GM12873 (cell line): ENCODE measurements around the gene DEFB129.

Experiments
- TF ChIP-seq, protein P1 (sequence below): IDR thresholded peaks from 2 replicates; pipeline ENCODE4 v1.5.1; 2012; ENCODE audit warnings: low read depth, mild to moderate bottlenecking, moderate library complexity, low read length, control low read depth; ENCODE audit not compliant: insufficient read depth; ENCODE audit errors: missing control alignments

The DEFB129 gene

DNA sequence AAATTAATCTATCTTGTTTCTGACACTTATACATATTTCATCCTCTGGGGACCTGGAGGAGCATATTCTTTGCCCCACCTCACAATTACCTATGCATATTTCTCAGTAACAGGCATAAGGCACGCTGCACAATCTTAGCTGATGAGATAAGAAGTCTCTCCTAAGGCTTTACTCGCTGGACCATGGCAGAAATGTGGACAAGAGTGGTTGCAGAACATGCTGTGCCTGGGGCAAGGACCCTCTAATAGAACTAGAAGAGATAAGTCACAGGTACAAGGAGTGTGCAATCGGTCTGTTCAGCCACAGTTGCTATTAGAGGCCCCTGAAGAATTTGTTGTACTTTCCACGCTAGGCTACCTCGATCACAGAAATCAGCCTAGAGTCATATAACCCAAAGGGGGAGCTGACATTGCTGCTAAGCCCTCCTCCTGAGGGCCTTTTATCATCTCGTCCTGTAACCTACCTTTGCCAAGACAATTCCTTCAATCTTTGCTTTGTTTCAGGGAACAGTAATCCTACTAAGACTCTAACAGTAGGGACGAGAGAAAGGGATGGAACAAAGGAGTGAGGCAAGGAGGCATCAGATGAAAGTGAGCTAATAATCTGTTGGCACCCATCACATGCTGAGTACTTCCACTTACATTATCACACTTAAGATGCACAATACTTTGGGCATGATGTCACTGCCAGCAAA, 16.1 kb upstream of the DEFB129 start:
- TF ChIP-seq, protein P1, sequence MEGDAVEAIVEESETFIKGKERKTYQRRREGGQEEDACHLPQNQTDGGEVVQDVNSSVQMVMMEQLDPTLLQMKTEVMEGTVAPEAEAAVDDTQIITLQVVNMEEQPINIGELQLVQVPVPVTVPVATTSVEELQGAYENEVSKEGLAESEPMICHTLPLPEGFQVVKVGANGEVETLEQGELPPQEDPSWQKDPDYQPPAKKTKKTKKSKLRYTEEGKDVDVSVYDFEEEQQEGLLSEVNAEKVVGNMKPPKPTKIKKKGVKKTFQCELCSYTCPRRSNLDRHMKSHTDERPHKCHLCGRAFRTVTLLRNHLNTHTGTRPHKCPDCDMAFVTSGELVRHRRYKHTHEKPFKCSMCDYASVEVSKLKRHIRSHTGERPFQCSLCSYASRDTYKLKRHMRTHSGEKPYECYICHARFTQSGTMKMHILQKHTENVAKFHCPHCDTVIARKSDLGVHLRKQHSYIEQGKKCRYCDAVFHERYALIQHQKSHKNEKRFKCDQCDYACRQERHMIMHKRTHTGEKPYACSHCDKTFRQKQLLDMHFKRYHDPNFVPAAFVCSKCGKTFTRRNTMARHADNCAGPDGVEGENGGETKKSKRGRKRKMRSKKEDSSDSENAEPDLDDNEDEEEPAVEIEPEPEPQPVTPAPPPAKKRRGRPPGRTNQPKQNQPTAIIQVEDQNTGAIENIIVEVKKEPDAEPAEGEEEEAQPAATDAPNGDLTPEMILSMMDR, result no peak

DNA sequence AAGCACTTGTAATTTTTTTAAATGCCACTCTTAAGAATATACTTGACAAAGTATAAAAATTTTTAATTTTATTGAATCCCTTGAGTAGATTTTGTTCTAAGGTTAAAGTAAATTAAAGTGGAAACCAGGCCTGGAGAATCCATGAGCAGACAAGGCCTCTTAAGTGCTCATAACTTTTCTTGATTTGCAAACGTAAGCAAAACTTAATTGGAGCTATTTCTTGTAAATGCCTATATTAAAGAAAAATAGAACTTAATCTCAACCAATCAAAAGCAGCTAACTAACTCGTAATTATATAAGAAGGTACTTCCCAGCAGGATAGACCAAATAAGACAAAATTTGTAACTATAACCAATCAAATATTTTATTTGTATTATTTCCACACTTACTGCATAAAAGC, 12.7 kb upstream of the DEFB129 start:
- TF ChIP-seq, protein P1, result no peak

DNA sequence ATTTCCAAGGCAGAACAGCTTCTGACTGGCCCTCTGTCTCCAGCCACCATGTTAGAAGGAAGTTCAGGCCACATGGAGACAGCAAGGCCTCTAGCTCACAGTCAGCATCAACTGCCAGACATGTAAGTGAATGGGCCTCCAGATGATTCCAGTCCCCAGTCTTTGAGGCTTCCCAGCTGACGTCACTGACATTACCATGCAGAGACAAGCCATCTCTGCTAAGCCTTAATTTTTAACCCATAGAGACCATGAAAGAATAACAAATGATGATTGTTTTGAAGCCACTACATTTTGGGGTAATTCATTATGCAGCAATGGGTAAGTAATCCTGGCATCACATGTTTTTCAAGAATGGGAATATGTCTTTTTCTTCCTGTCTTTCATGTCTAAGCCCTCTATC, 11.3 kb upstream of the DEFB129 start:
- TF ChIP-seq, protein P1, result no peak

DNA sequence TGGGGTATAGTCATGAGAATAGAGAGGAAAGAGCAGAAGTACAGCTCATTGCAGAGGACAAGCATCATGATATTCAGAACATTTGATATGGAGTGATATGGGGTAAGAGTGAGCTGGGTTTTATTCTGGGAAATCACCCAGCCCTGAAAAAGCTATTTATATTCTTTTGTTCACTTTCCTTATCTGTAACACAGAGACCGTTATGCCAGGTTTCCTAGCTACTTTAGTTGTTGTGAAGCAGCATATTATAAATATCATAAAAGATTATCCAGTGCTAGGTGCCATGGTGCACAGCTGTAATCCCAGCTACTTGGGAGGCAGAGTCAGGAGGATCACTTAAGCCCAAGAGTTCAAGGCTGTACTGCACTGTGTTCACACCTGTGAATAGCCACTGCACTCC, 9.8 kb upstream of the DEFB129 start:
- TF ChIP-seq, protein P1, result no peak

DNA sequence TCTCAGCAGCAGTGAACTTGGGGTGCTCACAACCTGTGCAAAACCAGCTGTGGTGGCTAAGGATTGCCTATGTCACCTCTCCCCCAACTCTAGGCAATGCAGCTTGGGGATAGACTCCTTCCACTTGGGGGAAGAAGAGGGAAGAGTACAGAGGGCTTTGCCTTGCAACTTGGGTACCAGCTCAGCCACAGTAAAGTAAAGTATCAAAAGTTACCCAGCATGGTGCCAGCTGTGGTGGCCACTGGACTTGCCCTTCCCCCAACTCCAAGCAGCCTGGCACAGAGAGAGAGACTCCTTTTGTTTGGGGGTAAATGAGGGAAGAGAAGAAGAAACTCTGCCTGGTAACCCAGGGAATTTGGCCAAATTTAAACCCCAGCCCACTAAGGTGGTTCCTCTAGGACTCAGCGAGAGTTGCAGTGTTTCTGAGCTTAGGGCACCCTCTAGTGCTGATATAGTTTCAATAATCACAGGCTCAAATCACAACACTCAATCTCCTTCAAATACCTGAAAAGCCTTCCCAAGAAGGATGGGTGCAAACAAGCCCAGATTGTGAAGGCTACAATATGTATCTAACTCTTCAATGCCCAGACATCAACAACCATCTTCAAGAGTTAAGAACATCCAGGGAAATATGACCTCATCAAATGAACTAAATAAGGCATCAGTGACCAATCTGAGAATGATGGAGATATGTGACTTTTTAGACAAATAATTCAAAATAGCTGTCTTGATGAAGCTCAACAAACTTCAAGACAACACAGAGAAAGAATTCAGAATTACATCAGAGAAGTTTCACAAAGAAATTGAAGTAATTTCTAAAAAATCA, 7.6 kb upstream of the DEFB129 start:
- TF ChIP-seq, protein P1, result peak; percentile 49

DNA sequence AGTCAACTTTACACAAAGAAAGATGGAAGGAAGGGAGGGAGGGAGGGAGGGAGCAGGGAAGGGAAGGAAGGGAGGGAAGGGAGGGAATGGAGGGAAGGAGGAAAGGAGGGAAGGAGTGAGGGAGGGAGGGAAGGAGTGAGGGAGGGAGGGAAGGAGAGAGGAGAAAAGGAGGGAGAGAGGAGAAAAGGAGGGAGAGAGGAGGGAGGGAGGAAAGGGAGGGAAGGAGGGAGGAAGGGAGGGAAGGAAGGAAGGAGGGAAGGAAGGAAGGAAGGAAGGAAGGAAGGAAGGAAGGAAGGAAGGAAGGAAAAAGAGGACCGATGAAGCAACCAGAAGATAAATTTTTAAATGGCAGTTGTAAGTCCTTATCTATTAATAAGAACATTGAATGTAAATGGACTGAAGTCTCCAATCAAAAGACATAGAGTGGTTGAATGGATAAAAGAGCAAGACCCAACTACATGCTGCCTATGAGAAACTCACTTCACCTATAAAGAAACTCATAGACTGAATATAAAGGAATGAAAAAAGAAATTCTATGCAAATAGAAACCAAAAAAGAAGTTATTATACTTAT, 5.7 kb upstream of the DEFB129 start:
- TF ChIP-seq, protein P1, result no peak

DNA sequence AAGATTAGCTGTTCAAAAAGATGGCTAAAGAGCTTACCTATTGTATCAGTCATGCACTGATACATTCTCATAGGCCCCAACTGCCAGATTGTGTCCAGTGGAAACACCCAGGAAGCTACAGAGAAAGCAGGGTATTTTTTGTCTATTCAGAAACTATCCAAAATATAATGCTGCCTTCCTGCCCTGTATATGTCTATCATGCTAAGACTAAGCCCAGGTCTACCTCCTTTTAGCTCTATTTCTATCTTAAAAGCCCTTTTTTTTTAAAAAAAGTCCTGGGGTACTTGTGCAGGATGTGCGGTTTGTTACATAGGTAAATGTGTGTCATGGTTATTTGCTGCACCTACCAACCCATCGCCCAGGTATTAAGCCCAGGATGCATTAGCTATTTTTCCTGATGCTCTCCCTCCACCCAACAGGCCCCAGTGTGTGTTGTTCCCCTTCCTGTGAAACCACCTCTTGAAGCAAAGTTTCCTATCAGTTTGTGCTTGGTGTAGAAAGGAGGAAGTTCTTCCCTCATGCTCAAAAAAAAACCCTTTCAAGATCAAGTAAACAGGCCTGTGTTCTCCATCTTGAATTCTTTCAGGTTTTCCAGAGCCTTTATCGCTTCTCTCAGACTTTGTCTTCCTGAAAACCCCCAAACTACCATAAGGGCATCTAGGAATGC, 514 bp downstream of the DEFB129 start:
- TF ChIP-seq, protein P1, result no peak
